Rectal smooth muscle tissue (tissue), 1 donor: ENCODE results near the gene DDX1.
"Not testable (repeated sequence)": the region's sequence is repeated elsewhere in the genome, so short reads cannot be mapped to it uniquely, and the experiment has no call there.

ENCODE experiments used
- H3K27ac ChIP-seq: one replicate; pipeline ENCODE4 v1.7.0; 2013; ENCODE audit warnings: low read depth, low read length, inconsistent platforms
- H3K27me3 ChIP-seq: one replicate; pipeline ENCODE4 v1.7.0; 2013; ENCODE audit warnings: low read length; ENCODE audit not compliant: control insufficient read depth, insufficient read depth
- H3K36me3 ChIP-seq: one replicate; pipeline ENCODE4 v1.7.0; 2013; ENCODE audit warnings: low read length; ENCODE audit not compliant: control insufficient read depth, insufficient read depth
- H3K4me1 ChIP-seq: one replicate; pipeline ENCODE4 v1.7.0; 2013; ENCODE audit warnings: low read length; ENCODE audit not compliant: control insufficient read depth, insufficient read depth
- H3K4me3 ChIP-seq: one replicate; pipeline ENCODE4 v1.7.0; 2013; ENCODE audit warnings: low read length
- H3K9ac ChIP-seq: one replicate; pipeline ENCODE4 v1.7.0; 2013; ENCODE audit warnings: low read length

The DDX1 gene

GRCh38 chr2:15591692-15592463, at the start of gene DDX1:
Gene DDX1, plus strand, starts transcription at chr2:15591868. Its CDS starts 66 bp downstream, at chr2:15591934.
- peaks cover 7% of the 10 kb centered on the region for H3K4me1 ChIP-seq
- H3K9ac ChIP-seq = peak within 1 kb of the TSS; percentile 91
- H3K36me3 ChIP-seq = peaks cover 6% of the 10 kb centered on the region
- no peaks in the 10 kb centered on the region for H3K27me3 ChIP-seq
- H3K4me3 ChIP-seq = peak within 1 kb of the TSS; percentile 93
- peak within 1 kb of the TSS; percentile 92 for H3K27ac ChIP-seq

- H3K36me3 ChIP-seq, H3K4me3 ChIP-seq, H3K27ac ChIP-seq, H3K9ac ChIP-seq, H3K27me3 ChIP-seq, H3K4me1 ChIP-seq: not testable (repeated sequence)
Measured at GRCh38 chr2:15542269-15542668, 49.4 kb upstream of the DDX1 start.

GRCh38 chr2:15543053-15543452, 48.6 kb upstream of the DDX1 start:
- Histone ChIP-seq H3K27ac (no peak overlapping the region), H3K4me3 (no peak overlapping the region), H3K36me3 (no peaks in the 10 kb centered on the region), H3K4me1 (no peaks in the 10 kb centered on the region), H3K9ac (no peak overlapping the region), H3K27me3 (no peaks in the 10 kb centered on the region)

- no peaks in the 10 kb centered on the region for H3K27me3 ChIP-seq
- H3K4me3 ChIP-seq = no peak overlapping the region
- no peak overlapping the region for H3K27ac ChIP-seq
- no peaks in the 10 kb centered on the region for H3K36me3 ChIP-seq
- no peak overlapping the region for H3K9ac ChIP-seq
- no peaks in the 10 kb centered on the region for H3K4me1 ChIP-seq
Measured at GRCh38 chr2:15543541-15543940, 48.1 kb upstream of the DDX1 start.

GRCh38 chr2:15544227-15544626, 47.4 kb upstream of the DDX1 start:
- no peak overlapping the region for H3K27ac ChIP-seq
- peaks cover 2% of the 10 kb centered on the region for H3K36me3 ChIP-seq
- no peaks in the 10 kb centered on the region for H3K4me1 ChIP-seq
- H3K4me3 ChIP-seq = no peak overlapping the region
- H3K27me3 ChIP-seq = no peaks in the 10 kb centered on the region
- H3K9ac ChIP-seq = no peak overlapping the region

GRCh38 chr2:15546297-15547098, 45.2 kb upstream of the DDX1 start:
- H3K27me3 ChIP-seq = no peaks in the 10 kb centered on the region
- peaks cover 5% of the 10 kb centered on the region for H3K36me3 ChIP-seq
- no peaks in the 10 kb centered on the region for H3K4me1 ChIP-seq
- no peak overlapping the region for H3K4me3 ChIP-seq
- no peak overlapping the region for H3K9ac ChIP-seq
- no peak overlapping the region for H3K27ac ChIP-seq

- Histone ChIP-seq H3K27ac (no peak overlapping the region), H3K27me3 (no peaks in the 10 kb centered on the region), H3K4me3 (no peak overlapping the region), H3K9ac (no peak overlapping the region), H3K4me1 (no peaks in the 10 kb centered on the region), H3K36me3 (peaks cover 8% of the 10 kb centered on the region)
Measured at GRCh38 chr2:15547115-15547876, 44.4 kb upstream of the DDX1 start.

- H3K27ac ChIP-seq = no peak overlapping the region
- H3K4me1 ChIP-seq = no peaks in the 10 kb centered on the region
- peaks cover 8% of the 10 kb centered on the region for H3K36me3 ChIP-seq
- no peak overlapping the region for H3K4me3 ChIP-seq
- no peaks in the 10 kb centered on the region for H3K27me3 ChIP-seq
- no peak overlapping the region for H3K9ac ChIP-seq
Measured at GRCh38 chr2:15548974-15549373, 42.7 kb upstream of the DDX1 start.

GRCh38 chr2:15553519-15553918, 38.1 kb upstream of the DDX1 start:
- Histone ChIP-seq H3K27ac (no peak overlapping the region), H3K4me1 (no peaks in the 10 kb centered on the region), H3K9ac (no peak overlapping the region), H3K27me3 (no peaks in the 10 kb centered on the region), H3K4me3 (no peak overlapping the region), H3K36me3 (peaks cover 8% of the 10 kb centered on the region)

GRCh38 chr2:15553951-15554350, 37.7 kb upstream of the DDX1 start:
- Histone ChIP-seq H3K27ac (no peak overlapping the region), H3K4me3 (no peak overlapping the region), H3K36me3 (peaks cover 8% of the 10 kb centered on the region), H3K9ac (no peak overlapping the region), H3K4me1 (no peaks in the 10 kb centered on the region), H3K27me3 (no peaks in the 10 kb centered on the region)

- Histone ChIP-seq H3K9ac (no peak overlapping the region), H3K27ac (no peak overlapping the region), H3K36me3 (peaks cover 5% of the 10 kb centered on the region), H3K4me1 (peaks cover 4% of the 10 kb centered on the region), H3K27me3 (no peaks in the 10 kb centered on the region), H3K4me3 (no peak overlapping the region)
Measured at GRCh38 chr2:15554525-15555218, 37.0 kb upstream of the DDX1 start.

- no peak overlapping the region for H3K9ac ChIP-seq
- peaks cover 6% of the 10 kb centered on the region for H3K4me1 ChIP-seq
- peaks cover 5% of the 10 kb centered on the region for H3K36me3 ChIP-seq
- no peak overlapping the region for H3K4me3 ChIP-seq
- no peaks in the 10 kb centered on the region for H3K27me3 ChIP-seq
- no peak overlapping the region for H3K27ac ChIP-seq
Measured at GRCh38 chr2:15555760-15556193, 35.9 kb upstream of the DDX1 start.
